ENCODE results near the gene FARP1.

DNA sequence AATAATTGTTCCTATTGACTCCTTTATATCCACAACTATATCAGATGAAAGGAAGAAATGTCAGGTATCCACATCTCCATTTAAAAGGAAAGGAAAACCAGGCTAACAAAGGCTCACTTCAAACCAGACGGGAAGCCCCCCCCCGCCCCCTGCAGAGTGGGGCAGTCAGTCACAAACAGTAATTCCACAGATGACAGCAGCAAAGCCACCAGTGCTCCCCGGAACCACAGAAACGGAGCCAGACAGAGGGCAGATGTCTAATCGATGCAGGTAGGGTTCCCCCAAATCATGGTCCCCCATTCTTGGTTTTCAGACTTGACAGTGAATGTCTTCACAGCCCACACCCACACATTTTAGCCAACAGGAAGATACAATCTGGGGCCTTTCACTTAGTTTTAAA is 333.2 kb downstream of the FARP1 start:
- no peak for TF ChIP-seq EZH2 (IDR thresholded peaks at IDR 0.05)
- no peak for TF ChIP-seq POLR2AphosphoS5 (IDR thresholded peaks at IDR 0.05; ENCODE audit: borderline replicate concordance, low read depth, low read length)
- TF ChIP-seq FOXP2 (optimal IDR thresholded peaks at IDR 0.05; ENCODE audit: control extremely low read depth, extremely low read length, insufficient read depth), result no peak

Measured in SK-N-MC (cell line).